Activated naive CD8-positive, alpha-beta T cell (primary cell): Measurements from ENCODE around the gene ALKBH6.

ENCODE experiments used
- H3K27ac Mint-ChIP-seq: one replicate; pipeline ENCODE4 v1.8.0; 2021; ENCODE audit warnings: mixed read lengths
- H3K27me3 Mint-ChIP-seq: one replicate; pipeline ENCODE4 v1.8.0; 2021; ENCODE audit warnings: mixed read lengths
- H3K36me3 Mint-ChIP-seq: one replicate; pipeline ENCODE4 v1.8.0; 2021; ENCODE audit warnings: mixed read lengths
- H3K4me1 Mint-ChIP-seq: one replicate; pipeline ENCODE4 v1.8.0; 2021; ENCODE audit warnings: low read depth, mixed read lengths
- H3K4me3 Mint-ChIP-seq: one replicate; pipeline ENCODE4 v1.8.0; 2021; ENCODE audit warnings: mild to moderate bottlenecking, mixed read lengths
- H3K9me3 Mint-ChIP-seq: one replicate; pipeline ENCODE4 v1.8.0; 2021; ENCODE audit warnings: low read depth, mixed read lengths

The ALKBH6 gene

GRCh38 chr19:36010402-36010801 lies 3.6 kb downstream of the ALKBH6 start:
- Mint-ChIP-seq H3K36me3 (no peaks in the 10 kb centered on the region), H3K27me3 (no peaks in the 10 kb centered on the region), H3K27ac (no peak overlapping the region), H3K4me3 (peak overlapping the region; percentile 32), H3K9me3 (no peaks in the 10 kb centered on the region), H3K4me1 (peaks cover 34% of the 10 kb centered on the region)

- no peaks in the 10 kb centered on the region for H3K36me3 Mint-ChIP-seq
- H3K9me3 Mint-ChIP-seq, result no peaks in the 10 kb centered on the region
- H3K4me1 Mint-ChIP-seq, result peaks cover 28% of the 10 kb centered on the region
- H3K4me3 Mint-ChIP-seq, result peak overlapping the region; percentile 59
- H3K27me3 Mint-ChIP-seq, result no peaks in the 10 kb centered on the region
- H3K27ac Mint-ChIP-seq, result no peak overlapping the region
Measured at GRCh38 chr19:36009633-36010379, 4.2 kb downstream of the ALKBH6 start.

GRCh38 chr19:36009220-36009619 lies 4.8 kb downstream of the ALKBH6 start:
- Mint-ChIP-seq H3K4me3 (peak overlapping the region; percentile 61), H3K36me3 (no peaks in the 10 kb centered on the region), H3K4me1 (peaks cover 23% of the 10 kb centered on the region), H3K9me3 (no peaks in the 10 kb centered on the region), H3K27ac (no peak overlapping the region), H3K27me3 (no peaks in the 10 kb centered on the region)

- Mint-ChIP-seq H3K27ac (peak within 1 kb of the TSS; percentile 54), H3K27me3 (no peaks in the 10 kb centered on the region), H3K9me3 (no peaks in the 10 kb centered on the region)
Measured at GRCh38 chr19:36008336-36008978, 5.6 kb downstream of the ALKBH6 start, which contains the start of gene SYNE4. SYNE4 (minus strand) TSS chr19:36008813; CDS start chr19:36008681, 132 bp downstream.

GRCh38 chr19:36006955-36007354 lies 7.1 kb downstream of the ALKBH6 start:
- no peaks in the 10 kb centered on the region for H3K9me3 Mint-ChIP-seq
- no peak overlapping the region for H3K27ac Mint-ChIP-seq
- H3K36me3 Mint-ChIP-seq, result no peaks in the 10 kb centered on the region
- no peaks in the 10 kb centered on the region for H3K27me3 Mint-ChIP-seq
- peaks cover 10% of the 10 kb centered on the region for H3K4me1 Mint-ChIP-seq
- no peak overlapping the region for H3K4me3 Mint-ChIP-seq

More at GRCh38 chr19:36008336-36008978, 5.6 kb downstream of the ALKBH6 start, which contains the start of gene SYNE4:
- no peaks in the 10 kb centered on the region for H3K36me3 Mint-ChIP-seq
- H3K4me1 Mint-ChIP-seq, result peaks cover 15% of the 10 kb centered on the region
- H3K4me3 Mint-ChIP-seq, result peak within 1 kb of the TSS; percentile 61

GRCh38 chr19:36003284-36003683 lies 10.7 kb downstream of the ALKBH6 start:
- Mint-ChIP-seq H3K27ac (no peak overlapping the region), H3K27me3 (no peaks in the 10 kb centered on the region), H3K9me3 (no peaks in the 10 kb centered on the region), H3K4me1 (peaks cover 12% of the 10 kb centered on the region), H3K4me3 (no peak overlapping the region), H3K36me3 (no peaks in the 10 kb centered on the region)

- H3K27me3 Mint-ChIP-seq, result no peaks in the 10 kb centered on the region
Measured at GRCh38 chr19:36001605-36002004, 12.4 kb downstream of the ALKBH6 start.

GRCh38 chr19:35996777-35997176 lies 17.2 kb downstream of the ALKBH6 start:
- Mint-ChIP-seq H3K4me1 (peaks cover 35% of the 10 kb centered on the region), H3K9me3 (no peaks in the 10 kb centered on the region), H3K27ac (peak overlapping the region; percentile 79), H3K27me3 (no peaks in the 10 kb centered on the region), H3K36me3 (no peaks in the 10 kb centered on the region), H3K4me3 (peak overlapping the region; percentile 94)

More at GRCh38 chr19:36001605-36002004, 12.4 kb downstream of the ALKBH6 start:
- no peak overlapping the region for H3K4me3 Mint-ChIP-seq
- peaks cover 23% of the 10 kb centered on the region for H3K4me1 Mint-ChIP-seq
- H3K27ac Mint-ChIP-seq, result no peak overlapping the region
- no peaks in the 10 kb centered on the region for H3K36me3 Mint-ChIP-seq
- no peaks in the 10 kb centered on the region for H3K9me3 Mint-ChIP-seq

GRCh38 chr19:35995048-35995993 lies 18.7 kb downstream of the ALKBH6 start, which contains the start of gene SDHAF1:
SDHAF1 (plus strand) TSS chr19:35995188; CDS start chr19:35995275, 87 bp downstream.
- Mint-ChIP-seq H3K27me3 (no peaks in the 10 kb centered on the region), H3K9me3 (no peaks in the 10 kb centered on the region)

GRCh38 chr19:35993923-35994598 lies 20.0 kb downstream of the ALKBH6 start:
- peak overlapping the region; percentile 73 for H3K27ac Mint-ChIP-seq
- peaks cover 23% of the 10 kb centered on the region for H3K4me1 Mint-ChIP-seq
- no peaks in the 10 kb centered on the region for H3K36me3 Mint-ChIP-seq
- peak overlapping the region; percentile 73 for H3K4me3 Mint-ChIP-seq
- H3K27me3 Mint-ChIP-seq, result no peaks in the 10 kb centered on the region
- H3K9me3 Mint-ChIP-seq, result no peaks in the 10 kb centered on the region

More at GRCh38 chr19:35995048-35995993, 18.7 kb downstream of the ALKBH6 start, which contains the start of gene SDHAF1:
- H3K36me3 Mint-ChIP-seq, result no peaks in the 10 kb centered on the region
- peaks cover 30% of the 10 kb centered on the region for H3K4me1 Mint-ChIP-seq
- H3K4me3 Mint-ChIP-seq, result peak within 1 kb of the TSS; percentile 94
- H3K27ac Mint-ChIP-seq, result peak within 1 kb of the TSS; percentile 92

GRCh38 chr19:35992907-35993765 lies 20.9 kb downstream of the ALKBH6 start:
- Mint-ChIP-seq H3K4me1 (peaks cover 23% of the 10 kb centered on the region), H3K36me3 (peaks cover 2% of the 10 kb centered on the region), H3K27me3 (peaks cover 1% of the 10 kb centered on the region), H3K27ac (no peak overlapping the region), H3K4me3 (peak overlapping the region; percentile 27), H3K9me3 (no peaks in the 10 kb centered on the region)

GRCh38 chr19:35991731-35992450 lies 22.1 kb downstream of the ALKBH6 start:
- H3K27ac Mint-ChIP-seq, result no peak overlapping the region
- H3K36me3 Mint-ChIP-seq, result peaks cover 2% of the 10 kb centered on the region
- H3K9me3 Mint-ChIP-seq, result no peaks in the 10 kb centered on the region
- H3K27me3 Mint-ChIP-seq, result peaks cover 2% of the 10 kb centered on the region
- no peak overlapping the region for H3K4me3 Mint-ChIP-seq
- H3K4me1 Mint-ChIP-seq, result peaks cover 16% of the 10 kb centered on the region
